Kidney capillary endothelial cell (primary cell): ENCODE results near the gene CA4.
"Not testable (repeated sequence)": the region's sequence is repeated elsewhere in the genome, so short reads cannot be mapped to it uniquely, and the experiment has no call there.

ENCODE experiments used
- DNase-seq: peaks from one replicate; pipeline ENCODE4 v3.0.0-alpha.2; 2018; ENCODE audit warnings: low spot score

CA4 gene

GRCh38 chr17:60176763-60177162 lies 27.0 kb downstream of the CA4 start:
- not testable (repeated sequence) for DNase-seq

- not testable (repeated sequence) for DNase-seq
Measured at GRCh38 chr17:60178180-60178579, 28.4 kb downstream of the CA4 start.

- not testable (repeated sequence) for DNase-seq
Measured at GRCh38 chr17:60180380-60180779, 30.6 kb downstream of the CA4 start.

- DNase-seq: not testable (repeated sequence)
Measured at GRCh38 chr17:60186372-60186771, 36.6 kb downstream of the CA4 start.

GRCh38 chr17:60186846-60187745 lies 37.3 kb downstream of the CA4 start:
- DNase-seq: not testable (repeated sequence)

- DNase-seq: no peak
Measured at GRCh38 chr17:60188759-60189158, 39.0 kb downstream of the CA4 start.

GRCh38 chr17:60190032-60190431 lies 40.3 kb downstream of the CA4 start:
- DNase-seq: not testable (repeated sequence)

- not testable (repeated sequence) for DNase-seq
Measured at GRCh38 chr17:60193032-60193431, 43.3 kb downstream of the CA4 start.

GRCh38 chr17:60193482-60193881 lies 43.7 kb downstream of the CA4 start:
- DNase-seq: no peak

GRCh38 chr17:60194141-60194540 lies 44.4 kb downstream of the CA4 start:
- DNase-seq: not testable (repeated sequence)

- DNase-seq: not testable (repeated sequence)
Measured at GRCh38 chr17:60198630-60199029, 48.9 kb downstream of the CA4 start.

GRCh38 chr17:60205782-60206181 lies 56.0 kb downstream of the CA4 start:
- DNase-seq: not testable (repeated sequence)

GRCh38 chr17:60208302-60208701 lies 58.5 kb downstream of the CA4 start:
- DNase-seq: not testable (repeated sequence)
